ENCODE measurements around the gene CHAC2.

Gene CHAC2

DNA sequence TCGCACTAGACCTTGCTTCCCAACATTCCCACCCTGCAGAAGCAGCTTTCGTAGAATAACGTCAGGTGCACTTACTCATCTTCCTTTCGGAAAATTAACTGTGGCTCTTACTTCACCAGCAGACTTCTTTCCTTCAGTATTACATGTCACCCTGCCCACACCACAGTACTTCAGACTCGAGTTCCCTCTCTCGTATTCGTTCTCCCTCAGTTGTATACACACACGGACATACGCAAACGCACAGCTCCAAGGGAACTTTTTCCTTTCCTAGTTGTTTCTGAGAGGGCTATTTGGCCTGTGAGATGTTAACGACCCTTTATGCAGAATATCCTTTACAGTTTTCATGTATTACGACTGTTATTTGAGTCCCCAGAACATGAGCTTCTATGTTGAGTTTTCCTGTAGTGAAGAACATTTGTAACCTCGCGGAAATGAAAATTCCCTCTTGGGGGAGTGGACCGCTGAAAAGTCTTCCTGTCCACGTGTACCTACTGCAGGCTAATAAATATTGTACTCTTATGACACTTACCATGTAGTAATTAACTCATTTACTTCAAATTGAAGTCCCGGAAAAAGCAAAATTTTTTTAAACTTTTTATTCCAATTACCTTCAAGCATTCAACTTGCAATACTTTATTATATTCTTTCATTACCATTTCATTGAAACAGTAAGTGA is 20.1 kb downstream of the CHAC2 start:
- H3K27me3 ChIP-seq (ENCODE audit: control insufficient read depth in 1 of 2, insufficient read depth in 2 of 2, low read length in 2 of 2), result no peaks in the 10 kb centered on the region
- H3K9me3 ChIP-seq (ENCODE audit: control insufficient read depth in 1 of 2, low read length in 2 of 2), result no peaks in the 10 kb centered on the region
- H3K4me1 ChIP-seq (ENCODE audit: control insufficient read depth in 1 of 2, insufficient read depth in 2 of 2, low read length in 2 of 2), result peaks cover 31 to 32% of the 10 kb centered on the region in 2 donors
- peak overlapping the region; percentile 81 to 96 for H3K9ac ChIP-seq (ENCODE audit: low read depth in 1 of 2, low read length in 2 of 2)
- peak overlapping the region; percentile 100 for H3K4me3 ChIP-seq (ENCODE audit: low read depth in 1 of 2, low read length in 2 of 2)
- peak overlapping the region; percentile 58 for H3K27ac ChIP-seq (ENCODE audit: low read depth, low read length)
- no peaks in the 10 kb centered on the region for H3K36me3 ChIP-seq (ENCODE audit: control insufficient read depth in 1 of 2, insufficient read depth in 2 of 2, low read length in 2 of 2)

DNA sequence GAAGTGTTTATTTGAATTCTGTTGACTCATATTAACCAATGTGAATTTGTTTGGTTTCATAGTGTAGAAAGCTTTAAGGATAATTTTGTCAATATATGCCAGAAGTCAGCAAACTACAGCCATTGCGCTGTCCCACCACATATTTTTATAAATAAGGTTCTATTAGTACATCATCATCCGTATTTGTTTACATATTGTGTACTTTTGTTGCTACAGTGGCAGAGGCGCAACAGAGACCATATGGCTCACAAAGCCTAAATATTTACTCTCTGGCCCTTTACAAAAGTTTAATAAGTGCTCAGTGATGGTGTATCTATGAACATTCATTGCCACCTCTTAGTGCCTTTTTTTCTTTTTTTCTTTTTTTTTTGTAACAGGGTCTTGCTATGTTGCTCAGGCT is 25.7 kb downstream of the CHAC2 start:
- H3K27ac ChIP-seq (ENCODE audit: low read depth, low read length), result no peak overlapping the region
- peaks cover 7 to 17% of the 10 kb centered on the region in 2 donors for H3K36me3 ChIP-seq (ENCODE audit: control insufficient read depth in 1 of 2, insufficient read depth in 2 of 2, low read length in 2 of 2)
- no peaks in the 10 kb centered on the region for H3K9me3 ChIP-seq (ENCODE audit: control insufficient read depth in 1 of 2, low read length in 2 of 2)
- peaks cover 2 to 5% of the 10 kb centered on the region in 2 donors for H3K4me1 ChIP-seq (ENCODE audit: control insufficient read depth in 1 of 2, insufficient read depth in 2 of 2, low read length in 2 of 2)
- no peak overlapping the region for H3K4me3 ChIP-seq (ENCODE audit: low read depth in 1 of 2, low read length in 2 of 2)
- no peak overlapping the region for H3K9ac ChIP-seq (ENCODE audit: low read depth in 1 of 2, low read length in 2 of 2)
- no peaks in the 10 kb centered on the region for H3K27me3 ChIP-seq (ENCODE audit: control insufficient read depth in 1 of 2, insufficient read depth in 2 of 2, low read length in 2 of 2)

DNA sequence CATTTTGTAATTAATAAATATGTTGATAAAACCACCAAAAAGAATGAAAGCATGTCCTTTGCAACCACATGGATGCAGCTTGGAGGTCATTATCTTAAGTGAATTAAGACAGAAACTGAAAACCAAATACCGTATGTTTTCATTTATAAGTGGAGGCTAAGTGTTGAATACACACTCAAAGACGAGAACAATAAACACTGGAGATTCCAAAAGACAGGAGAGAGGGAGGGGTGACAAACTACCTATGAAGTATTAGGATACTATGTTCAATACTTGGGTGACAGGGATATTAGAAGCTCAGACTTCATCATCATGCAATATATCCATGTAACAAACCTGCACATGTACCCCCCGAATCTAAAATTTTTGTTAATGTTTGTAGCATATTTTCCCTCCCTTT is 26.2 kb downstream of the CHAC2 start:
- no peaks in the 10 kb centered on the region for H3K27me3 ChIP-seq (ENCODE audit: control insufficient read depth in 1 of 2, insufficient read depth in 2 of 2, low read length in 2 of 2)
- no peaks in the 10 kb centered on the region for H3K4me1 ChIP-seq (ENCODE audit: control insufficient read depth in 1 of 2, insufficient read depth in 2 of 2, low read length in 2 of 2)
- H3K27ac ChIP-seq (ENCODE audit: low read depth, low read length), result no peak overlapping the region
- no peak overlapping the region for H3K4me3 ChIP-seq (ENCODE audit: low read depth in 1 of 2, low read length in 2 of 2)
- no peak overlapping the region for H3K9ac ChIP-seq (ENCODE audit: low read depth in 1 of 2, low read length in 2 of 2)
- H3K36me3 ChIP-seq (ENCODE audit: control insufficient read depth in 1 of 2, insufficient read depth in 2 of 2, low read length in 2 of 2), result peaks cover 9 to 20% of the 10 kb centered on the region in 2 donors
- no peaks in the 10 kb centered on the region for H3K9me3 ChIP-seq (ENCODE audit: control insufficient read depth in 1 of 2, low read length in 2 of 2)

DNA sequence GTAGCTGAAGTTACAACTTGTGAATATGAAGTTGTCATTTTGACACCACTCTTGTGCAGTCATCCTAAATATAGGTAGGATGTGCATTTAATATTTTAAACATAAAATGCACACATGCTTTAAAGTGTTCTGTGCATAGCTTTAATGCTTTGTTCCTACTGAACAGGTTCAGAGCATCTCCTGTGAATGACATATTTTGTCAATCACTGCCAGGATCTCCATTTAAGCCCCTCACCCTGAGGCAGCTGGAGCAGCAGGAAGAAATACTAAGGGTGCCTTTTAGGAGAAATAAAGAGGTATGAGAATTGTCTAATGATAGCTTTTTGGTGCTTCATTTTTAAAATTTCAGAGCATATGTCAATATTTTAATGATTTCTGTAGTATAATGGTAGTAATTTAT is 33.9 kb downstream of the CHAC2 start:
- Histone ChIP-seq H3K9ac (ENCODE audit: low read depth in 1 of 2, low read length in 2 of 2) (no peak overlapping the region), H3K36me3 (ENCODE audit: control insufficient read depth in 1 of 2, insufficient read depth in 2 of 2, low read length in 2 of 2) (peaks cover 18 to 45% of the 10 kb centered on the region in 2 donors), H3K4me3 (ENCODE audit: low read depth in 1 of 2, low read length in 2 of 2) (no peak overlapping the region), H3K9me3 (ENCODE audit: control insufficient read depth in 1 of 2, low read length in 2 of 2) (no peaks in the 10 kb centered on the region), H3K27ac (ENCODE audit: low read depth, low read length) (no peak overlapping the region), H3K27me3 (ENCODE audit: control insufficient read depth in 1 of 2, insufficient read depth in 2 of 2, low read length in 2 of 2) (no peaks in the 10 kb centered on the region), H3K4me1 (ENCODE audit: control insufficient read depth in 1 of 2, insufficient read depth in 2 of 2, low read length in 2 of 2) (no peaks in the 10 kb centered on the region)

DNA sequence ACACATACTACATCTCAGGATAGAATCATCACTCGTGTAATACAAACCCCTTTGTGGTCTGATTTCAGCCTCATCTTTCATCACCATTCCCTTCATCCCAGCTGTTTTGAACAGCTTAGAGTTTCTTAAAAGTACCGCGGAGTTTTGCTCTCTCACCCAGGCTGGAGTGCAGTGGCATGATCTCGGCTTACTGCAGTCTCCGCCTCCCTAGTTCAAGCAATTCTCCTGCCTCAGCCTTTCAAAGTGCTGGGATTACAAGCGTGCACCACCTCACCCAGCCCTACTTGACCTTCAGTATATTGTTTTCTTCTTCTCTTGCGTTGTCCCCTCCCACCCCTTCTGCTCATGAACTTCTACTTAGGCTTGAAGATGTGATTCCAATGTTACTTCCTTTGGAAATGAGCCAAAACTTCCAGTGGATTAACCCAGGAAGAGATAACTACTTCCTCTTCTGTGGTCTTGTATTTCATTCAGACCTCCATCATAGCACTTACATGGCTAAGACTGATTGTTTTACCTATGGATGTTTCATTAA is 35.1 kb downstream of the CHAC2 start:
- Histone ChIP-seq H3K4me3 (ENCODE audit: low read depth in 1 of 2, low read length in 2 of 2) (no peak overlapping the region), H3K9me3 (ENCODE audit: control insufficient read depth in 1 of 2, low read length in 2 of 2) (no peaks in the 10 kb centered on the region), H3K36me3 (ENCODE audit: control insufficient read depth in 1 of 2, insufficient read depth in 2 of 2, low read length in 2 of 2) (peaks cover 18 to 56% of the 10 kb centered on the region in 2 donors), H3K27ac (ENCODE audit: low read depth, low read length) (no peak overlapping the region), H3K9ac (ENCODE audit: low read depth in 1 of 2, low read length in 2 of 2) (no peak overlapping the region), H3K4me1 (ENCODE audit: control insufficient read depth in 1 of 2, insufficient read depth in 2 of 2, low read length in 2 of 2) (no peaks in the 10 kb centered on the region), H3K27me3 (ENCODE audit: control insufficient read depth in 1 of 2, insufficient read depth in 2 of 2, low read length in 2 of 2) (no peaks in the 10 kb centered on the region)

DNA sequence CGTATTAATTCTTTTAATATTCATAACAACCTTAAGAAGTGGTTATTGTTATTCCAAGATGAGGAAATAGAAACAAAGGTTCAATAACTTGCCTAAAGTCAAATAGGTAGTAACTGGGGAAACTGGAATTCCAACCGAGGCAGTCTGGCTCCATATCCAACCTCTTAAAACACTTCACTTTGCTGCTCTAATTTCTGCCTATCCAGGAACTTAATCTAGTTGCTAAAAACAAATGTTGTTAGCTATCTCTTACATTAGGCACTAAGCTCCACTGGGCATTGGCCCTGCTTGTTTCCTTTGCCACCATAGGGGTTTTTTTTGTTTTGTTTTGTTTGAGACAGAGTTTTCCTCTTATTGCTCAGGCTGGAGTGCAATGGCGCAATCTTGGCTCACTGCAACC is 44.0 kb downstream of the CHAC2 start:
- no peaks in the 10 kb centered on the region for H3K27me3 ChIP-seq (ENCODE audit: control insufficient read depth in 1 of 2, insufficient read depth in 2 of 2, low read length in 2 of 2)
- H3K4me3 ChIP-seq (ENCODE audit: low read depth in 1 of 2, low read length in 2 of 2), result no peak overlapping the region
- no peaks in the 10 kb centered on the region for H3K9me3 ChIP-seq (ENCODE audit: control insufficient read depth in 1 of 2, low read length in 2 of 2)
- peaks cover 30 to 74% of the 10 kb centered on the region in 2 donors for H3K36me3 ChIP-seq (ENCODE audit: control insufficient read depth in 1 of 2, insufficient read depth in 2 of 2, low read length in 2 of 2)
- H3K9ac ChIP-seq (ENCODE audit: low read depth in 1 of 2, low read length in 2 of 2), result no peak overlapping the region
- H3K4me1 ChIP-seq (ENCODE audit: control insufficient read depth in 1 of 2, insufficient read depth in 2 of 2, low read length in 2 of 2), result no peaks in the 10 kb centered on the region
- no peak overlapping the region for H3K27ac ChIP-seq (ENCODE audit: low read depth, low read length)

DNA sequence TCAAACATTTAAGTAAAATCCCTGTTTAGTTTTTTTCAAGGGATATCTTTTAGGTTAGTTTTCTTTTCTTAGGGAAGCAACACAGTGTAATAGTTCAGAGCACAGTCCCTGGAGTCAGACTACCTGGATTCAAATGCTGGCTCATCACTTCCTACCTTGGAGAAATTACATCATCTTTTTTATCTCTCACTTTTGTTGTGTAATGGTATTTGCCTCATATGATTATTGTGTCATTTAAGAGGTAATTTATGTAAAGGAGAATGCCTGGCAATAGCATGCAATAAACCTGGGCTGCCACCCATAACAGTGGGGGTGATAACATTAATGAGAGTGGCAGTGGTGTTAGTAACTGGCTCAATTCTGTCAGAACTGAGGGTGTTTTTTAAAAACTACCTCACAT is 45.5 kb downstream of the CHAC2 start:
- no peaks in the 10 kb centered on the region for H3K4me1 ChIP-seq (ENCODE audit: control insufficient read depth in 1 of 2, insufficient read depth in 2 of 2, low read length in 2 of 2)
- H3K36me3 ChIP-seq (ENCODE audit: control insufficient read depth in 1 of 2, insufficient read depth in 2 of 2, low read length in 2 of 2), result peaks cover 28 to 64% of the 10 kb centered on the region in 2 donors
- no peak overlapping the region for H3K9ac ChIP-seq (ENCODE audit: low read depth in 1 of 2, low read length in 2 of 2)
- H3K27ac ChIP-seq (ENCODE audit: low read depth, low read length), result no peak overlapping the region
- no peaks in the 10 kb centered on the region for H3K9me3 ChIP-seq (ENCODE audit: control insufficient read depth in 1 of 2, low read length in 2 of 2)
- H3K4me3 ChIP-seq (ENCODE audit: low read depth in 1 of 2, low read length in 2 of 2), result no peak overlapping the region
- H3K27me3 ChIP-seq (ENCODE audit: control insufficient read depth in 1 of 2, insufficient read depth in 2 of 2, low read length in 2 of 2), result no peaks in the 10 kb centered on the region

DNA sequence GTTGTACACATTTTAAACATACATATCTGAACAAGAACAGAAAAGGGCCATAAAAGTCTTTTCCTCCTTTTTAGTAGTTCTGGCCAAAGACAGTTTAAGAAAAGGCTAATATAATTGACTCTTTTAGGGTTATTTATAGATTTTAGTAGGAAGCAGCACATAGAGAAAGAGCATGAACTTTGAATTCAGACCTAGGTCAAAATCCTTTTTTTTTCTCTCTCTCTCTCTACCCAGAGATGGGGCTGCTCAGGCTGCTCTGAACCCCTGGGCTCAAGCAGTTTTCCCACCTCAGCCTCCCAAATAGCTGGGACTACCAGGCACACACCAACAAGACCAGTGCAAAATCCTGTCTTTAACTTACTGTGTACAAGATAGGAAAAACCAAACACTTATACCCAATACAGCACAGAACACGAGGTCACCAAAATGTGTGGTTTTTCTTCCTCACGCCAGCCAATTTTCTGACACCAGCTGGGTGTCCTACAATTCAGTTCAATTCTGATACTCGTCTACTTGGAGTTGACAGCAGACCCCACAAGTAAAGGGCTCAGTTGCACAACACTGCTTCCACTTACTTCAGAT is 51.3 kb downstream of the CHAC2 start:
- Histone ChIP-seq H3K9ac (ENCODE audit: low read depth in 1 of 2, low read length in 2 of 2) (no peak overlapping the region), H3K27ac (ENCODE audit: low read depth, low read length) (no peak overlapping the region), H3K27me3 (ENCODE audit: control insufficient read depth in 1 of 2, insufficient read depth in 2 of 2, low read length in 2 of 2) (no peaks in the 10 kb centered on the region), H3K9me3 (ENCODE audit: control insufficient read depth in 1 of 2, low read length in 2 of 2) (no peaks in the 10 kb centered on the region), H3K4me1 (ENCODE audit: control insufficient read depth in 1 of 2, insufficient read depth in 2 of 2, low read length in 2 of 2) (peaks cover 13 to 19% of the 10 kb centered on the region in 2 donors), H3K36me3 (ENCODE audit: control insufficient read depth in 1 of 2, insufficient read depth in 2 of 2, low read length in 2 of 2) (peaks cover 0 to 24% of the 10 kb centered on the region in 2 donors), H3K4me3 (ENCODE audit: low read depth in 1 of 2, low read length in 2 of 2) (peak overlapping the region in 1 of 2 donors; percentile 6)

DNA sequence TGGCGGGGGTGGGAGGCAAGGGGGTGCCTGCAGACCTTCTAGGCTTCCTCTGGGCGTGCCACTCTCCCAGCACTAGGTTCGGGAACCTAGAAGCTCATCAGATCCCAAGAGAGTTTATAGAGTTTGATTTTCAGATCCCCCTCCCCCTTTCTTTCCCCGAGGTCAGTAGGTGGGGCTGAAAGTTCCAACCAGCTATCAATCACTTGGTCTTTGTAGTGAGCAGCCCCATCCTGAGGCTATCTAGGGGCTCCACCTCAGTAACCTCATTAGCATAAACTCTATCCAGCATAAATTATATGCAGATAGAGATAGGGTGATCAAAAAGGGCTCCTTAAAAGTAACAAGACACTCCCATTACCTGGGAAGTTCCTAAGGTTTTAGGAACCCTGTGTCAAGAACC is 52.0 kb downstream of the CHAC2 start:
- H3K9ac ChIP-seq (ENCODE audit: low read depth in 1 of 2, low read length in 2 of 2), result no peak overlapping the region
- H3K4me3 ChIP-seq (ENCODE audit: low read depth in 1 of 2, low read length in 2 of 2), result peak overlapping the region; percentile 23 to 29
- H3K4me1 ChIP-seq (ENCODE audit: control insufficient read depth in 1 of 2, insufficient read depth in 2 of 2, low read length in 2 of 2), result peaks cover 13 to 19% of the 10 kb centered on the region in 2 donors
- H3K36me3 ChIP-seq (ENCODE audit: control insufficient read depth in 1 of 2, insufficient read depth in 2 of 2, low read length in 2 of 2), result peaks cover 0 to 23% of the 10 kb centered on the region in 2 donors
- H3K27ac ChIP-seq (ENCODE audit: low read depth, low read length), result no peak overlapping the region
- H3K9me3 ChIP-seq (ENCODE audit: control insufficient read depth in 1 of 2, low read length in 2 of 2), result no peaks in the 10 kb centered on the region
- no peaks in the 10 kb centered on the region for H3K27me3 ChIP-seq (ENCODE audit: control insufficient read depth in 1 of 2, insufficient read depth in 2 of 2, low read length in 2 of 2)

DNA sequence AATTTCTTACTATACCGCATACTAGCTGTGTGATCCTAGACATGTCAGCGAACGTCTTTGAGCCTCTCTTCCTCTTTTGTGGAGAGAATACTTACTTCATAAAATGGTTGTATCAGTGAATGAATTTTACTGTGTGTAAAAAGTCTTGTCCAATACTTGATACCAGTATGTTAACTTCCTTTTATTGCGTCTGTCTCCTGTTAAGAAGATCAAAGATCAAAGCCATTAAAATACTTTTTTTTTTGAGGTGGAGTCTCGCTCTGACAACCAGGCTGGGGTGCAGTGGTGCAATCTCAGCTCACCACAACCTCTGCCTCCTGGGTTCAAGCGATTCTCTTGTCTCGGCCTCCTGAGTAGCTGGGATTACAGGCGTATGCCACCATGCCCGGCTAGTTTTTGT is 52.4 kb downstream of the CHAC2 start:
- Histone ChIP-seq H3K27me3 (ENCODE audit: control insufficient read depth in 1 of 2, insufficient read depth in 2 of 2, low read length in 2 of 2) (no peaks in the 10 kb centered on the region), H3K4me1 (ENCODE audit: control insufficient read depth in 1 of 2, insufficient read depth in 2 of 2, low read length in 2 of 2) (peaks cover 13 to 19% of the 10 kb centered on the region in 2 donors), H3K27ac (ENCODE audit: low read depth, low read length) (no peak overlapping the region), H3K4me3 (ENCODE audit: low read depth in 1 of 2, low read length in 2 of 2) (peak overlapping the region; percentile 23 to 29), H3K9me3 (ENCODE audit: control insufficient read depth in 1 of 2, low read length in 2 of 2) (no peaks in the 10 kb centered on the region), H3K9ac (ENCODE audit: low read depth in 1 of 2, low read length in 2 of 2) (no peak overlapping the region), H3K36me3 (ENCODE audit: control insufficient read depth in 1 of 2, insufficient read depth in 2 of 2, low read length in 2 of 2) (peaks cover 0 to 23% of the 10 kb centered on the region in 2 donors)
